G401 (cell line): ENCODE measurements around the gene CHCHD3. TPM values are rescaled to one million over a fixed set of nuclear protein-coding genes. Genes with fewer than 3 reads are reported as not detected.
"Not testable (repeated sequence)": the region's sequence is repeated elsewhere in the genome, so short reads cannot be mapped to it uniquely, and the experiment has no call there.

ENCODE experiments used
- DNase-seq: peaks from one replicate; pipeline ENCODE4 v3.0.0-alpha.2; 2015; ENCODE audit warnings: low spot score
- in situ Hi-C: cut with HindIII; loops from 2 replicates; pipeline ENCODE4 v1.10.0; 2016; ENCODE audit warnings: low sequenced_read_pairs, mixed read lengths
- total RNA-seq: library from RNA; depleted of rRNA; stranded (reverse); fragments of >200 nt; shearing (Covaris generic); gene quantifications from 2 replicates; pipeline ENCODE4 v1.2.3, GENCODE V29; 2014

CHCHD3 gene
- total RNA-seq, 1 experiment from 2014 or later = 220 TPM

DNA sequence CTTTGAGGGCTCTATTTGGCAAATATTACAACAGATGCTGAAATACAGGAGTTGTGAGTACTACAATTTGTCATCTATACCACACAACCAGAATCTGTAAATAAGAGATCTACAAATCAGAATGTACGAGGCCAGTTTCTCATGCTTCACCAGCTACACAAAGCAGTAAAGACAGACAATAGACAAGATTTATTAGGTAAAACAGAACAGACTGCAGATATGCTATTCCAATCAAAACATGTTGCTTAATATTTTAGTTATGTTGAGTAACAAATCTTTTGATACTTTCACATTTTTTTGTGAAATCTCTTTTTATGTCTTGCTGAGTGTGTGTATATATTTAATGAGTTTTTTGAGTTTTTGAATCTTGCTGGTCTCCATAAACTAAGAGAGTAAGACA is 109.1 kb downstream of the CHCHD3 start:
- DNase-seq = no peak
- in situ Hi-C loops = no loop called here

DNA sequence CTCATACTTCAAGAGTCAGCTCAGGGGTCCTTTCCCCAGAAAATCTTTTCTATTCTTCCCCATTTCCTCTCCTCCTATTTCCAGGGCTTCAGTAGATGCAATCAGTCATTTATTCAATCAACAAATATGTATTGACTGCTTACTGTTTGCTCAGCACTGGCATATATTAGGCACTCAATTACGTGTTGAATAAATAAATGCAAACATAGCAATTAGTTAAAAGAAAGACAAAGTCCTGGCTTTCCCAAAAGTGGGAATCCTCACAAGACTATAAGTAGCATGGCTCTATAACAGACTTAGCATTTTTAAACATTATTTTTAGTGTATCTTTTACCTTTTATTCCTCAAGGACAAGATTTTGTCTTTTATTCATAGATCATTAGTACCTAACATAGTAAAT is 111.6 kb downstream of the CHCHD3 start:
- DNase-seq = no peak
- in situ Hi-C loops = no loop called here

DNA sequence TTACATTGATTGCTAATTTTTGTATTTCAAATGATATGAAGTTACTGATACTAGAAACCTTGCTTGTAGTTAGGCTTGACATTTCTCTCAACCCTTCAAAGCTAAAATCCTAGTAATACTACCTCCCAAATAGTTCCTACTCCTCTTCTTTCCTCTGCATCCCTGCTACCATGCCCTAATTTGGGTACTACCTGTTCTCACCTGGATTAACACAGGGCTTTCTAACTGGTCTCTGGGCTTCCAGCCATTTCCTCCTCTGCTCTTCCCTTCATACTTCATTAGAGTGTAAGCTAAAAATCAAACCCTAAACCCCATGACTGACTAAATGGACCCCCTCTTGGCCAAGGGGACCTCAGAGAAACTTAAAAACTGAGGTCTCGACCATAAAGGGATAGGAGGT is 112.4 kb downstream of the CHCHD3 start:
- DNase-seq = no peak
- in situ Hi-C loops = no loop called here

- DNase-seq, in situ Hi-C loops: not testable (repeated sequence)
Measured at GRCh38 chr7:132967470-132967848, 114.4 kb downstream of the CHCHD3 start.

DNA sequence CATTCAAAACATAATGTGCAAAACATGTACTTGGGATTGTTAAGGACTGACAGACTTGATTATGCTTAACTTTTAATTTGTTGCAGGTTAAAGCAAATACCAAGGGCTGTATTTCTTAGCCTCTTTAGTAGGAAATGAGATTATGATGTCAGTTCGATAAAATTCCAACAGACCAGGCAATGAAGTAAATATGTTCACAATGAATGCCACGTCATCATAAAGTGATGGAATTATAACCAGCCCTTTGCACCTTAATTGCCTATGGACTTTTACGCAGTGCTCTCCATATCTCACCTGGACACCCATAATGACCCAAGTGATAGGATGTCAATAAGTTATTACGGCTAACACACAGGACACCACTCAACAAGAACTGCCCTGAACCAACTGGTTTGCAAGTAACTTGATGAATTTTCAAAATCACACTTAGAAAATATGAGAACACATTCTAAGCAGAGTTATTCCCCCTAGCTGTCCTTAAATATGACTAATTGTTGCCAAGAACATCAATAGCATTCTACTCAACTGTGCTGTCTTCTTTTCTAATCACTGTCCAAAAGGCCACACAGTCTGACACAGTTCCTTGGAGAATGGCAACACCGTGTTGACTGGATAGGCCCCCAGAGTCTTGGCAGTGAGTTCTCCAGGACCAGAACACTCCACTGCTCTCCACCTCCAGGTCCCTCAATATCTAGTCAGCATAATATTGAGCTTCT is 115.0 kb downstream of the CHCHD3 start:
- in situ Hi-C loops = no loop called here
- DNase-seq = no peak

DNA sequence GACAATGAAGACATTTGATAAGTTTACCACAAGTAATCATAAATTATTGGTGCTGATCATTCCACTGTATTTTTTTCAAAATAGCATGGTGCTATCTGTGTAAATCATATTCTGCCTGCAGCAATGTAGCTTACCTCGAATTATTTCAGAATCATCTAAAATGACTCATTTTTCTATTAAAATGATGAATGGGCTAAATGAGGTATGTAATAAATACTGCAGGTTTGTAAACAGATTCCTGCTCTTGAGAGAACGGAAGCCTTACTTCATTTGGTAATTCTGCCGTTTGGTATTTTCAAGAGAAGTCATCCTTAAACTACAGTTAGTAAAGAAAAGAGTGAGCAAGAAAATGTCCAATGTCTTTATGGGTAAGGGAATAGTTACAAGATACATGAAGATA is 115.9 kb downstream of the CHCHD3 start:
- no peak for DNase-seq
- in situ Hi-C loops = no loop called here

DNA sequence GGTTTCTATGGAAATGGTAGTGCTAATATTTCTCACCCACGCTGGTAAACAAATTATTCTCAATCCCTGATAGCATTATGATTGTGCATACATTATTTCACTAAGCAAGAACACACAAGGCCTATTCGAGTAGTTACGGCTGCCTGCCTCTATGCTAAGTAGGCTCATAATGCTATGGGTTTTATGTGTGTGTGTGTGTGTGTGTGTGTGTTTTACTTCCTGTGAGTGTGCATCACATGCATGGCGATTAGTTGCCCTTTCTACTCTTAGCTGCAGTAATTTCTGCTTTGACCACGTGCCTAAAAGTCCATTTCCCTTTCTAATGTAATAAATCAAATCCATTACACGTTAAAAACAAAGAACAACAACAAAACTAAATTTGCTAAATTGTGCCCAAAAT is 117.0 kb downstream of the CHCHD3 start:
- in situ Hi-C loops = no loop called here

DNA sequence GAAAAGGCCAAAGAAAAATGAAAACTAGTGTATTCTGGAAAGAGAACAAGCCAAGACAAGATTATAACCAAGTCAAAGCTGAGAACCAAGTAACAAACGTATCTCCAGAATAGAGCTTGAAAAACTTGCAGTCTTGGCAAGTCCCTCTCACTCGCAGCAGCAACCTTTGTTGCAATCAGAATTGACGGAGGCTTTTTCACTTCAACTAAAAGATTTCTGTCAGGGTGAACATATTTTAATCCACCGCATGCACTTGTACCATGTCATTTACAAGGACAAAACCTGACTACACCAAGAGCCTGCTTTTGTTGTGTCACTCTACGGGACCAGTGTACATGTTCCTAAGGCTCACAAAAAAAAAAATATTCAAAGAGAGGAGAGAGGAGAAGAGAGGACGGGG is 122.0 kb downstream of the CHCHD3 start:
- no peak for DNase-seq
- in situ Hi-C loops = no loop called here

More for the DNA sequence above, 117.0 kb downstream of the CHCHD3 start:
- DNase-seq = no peak

GRCh38 chr7:132956556-132956955 is 125.3 kb downstream of the CHCHD3 start:
- in situ Hi-C loops = no loop called here
- DNase-seq = no peak

DNA sequence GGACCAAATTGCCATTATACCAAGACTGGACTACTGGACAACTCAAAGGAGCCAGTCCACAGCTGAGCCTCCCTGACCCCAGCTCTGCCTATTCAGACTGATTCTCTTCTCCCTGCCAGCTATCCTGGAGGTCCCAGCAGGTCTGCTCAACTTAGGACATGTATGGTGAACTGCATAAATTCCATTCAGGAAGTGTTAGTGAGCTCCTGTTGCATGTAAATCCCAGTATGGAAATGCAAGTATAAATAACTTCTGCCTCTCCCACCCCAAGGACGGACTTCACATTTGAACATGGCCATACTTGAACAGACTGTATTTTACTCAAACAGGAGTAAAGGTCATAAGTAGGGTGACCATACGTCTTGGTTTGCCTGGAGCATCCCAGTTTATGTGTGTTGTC is 128.4 kb downstream of the CHCHD3 start:
- in situ Hi-C loops = no loop called here

GRCh38 chr7:132950725-132951124 is 131.2 kb downstream of the CHCHD3 start:
- peak; percentile 32 for DNase-seq
- in situ Hi-C loops = no loop called here

More for the DNA sequence above, 128.4 kb downstream of the CHCHD3 start:
- no peak for DNase-seq

GRCh38 chr7:132947011-132947410 is 134.9 kb downstream of the CHCHD3 start:
- no peak for DNase-seq
- in situ Hi-C loops = no loop called here

- no peak for DNase-seq
- in situ Hi-C loops = no loop called here
Measured at GRCh38 chr7:132944774-132945173, 137.1 kb downstream of the CHCHD3 start.

DNA sequence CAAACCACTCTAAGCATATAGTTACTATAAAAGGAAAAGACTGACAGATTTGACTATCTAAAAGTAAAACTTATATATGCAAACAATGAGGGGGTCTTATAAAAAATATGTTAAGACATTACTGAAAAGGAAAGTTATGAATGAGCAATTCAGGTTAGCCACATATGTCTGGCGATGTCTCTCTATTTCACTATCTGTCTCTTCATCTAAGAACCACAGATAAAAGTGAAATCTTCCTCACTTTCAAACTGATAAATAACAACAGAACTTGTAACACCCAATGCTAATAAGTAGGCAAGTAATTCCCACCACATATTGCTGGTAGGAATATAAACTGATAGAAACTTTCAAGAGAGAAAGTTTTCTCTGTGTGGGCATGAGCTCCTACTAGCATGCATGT is 138.2 kb downstream of the CHCHD3 start:
- in situ Hi-C loops = no loop called here
- no peak for DNase-seq

- peak; percentile 47 for DNase-seq
- in situ Hi-C loops = no loop called here
Measured at GRCh38 chr7:132942701-132943100, 139.2 kb downstream of the CHCHD3 start.

DNA sequence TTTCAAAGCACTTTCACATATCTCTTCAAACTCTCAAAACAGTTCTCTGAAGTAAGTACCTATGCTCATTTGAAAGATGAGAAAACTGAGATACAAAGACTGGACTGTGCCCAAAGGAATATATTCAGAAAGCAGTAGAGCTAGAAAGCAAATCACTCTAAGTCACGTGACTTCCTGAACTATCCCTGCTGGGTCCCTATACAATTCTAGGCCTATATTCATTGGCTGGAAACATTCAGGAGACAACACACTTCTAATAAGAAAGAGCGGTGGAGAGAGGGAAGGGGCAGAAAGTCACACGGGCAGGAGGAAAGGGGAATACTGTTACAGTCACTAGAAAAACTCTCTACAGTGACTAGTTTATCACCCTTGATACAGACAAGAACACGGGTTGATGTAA is 140.0 kb downstream of the CHCHD3 start:
- in situ Hi-C loops = no loop called here

GRCh38 chr7:132941428-132941827 is 140.5 kb downstream of the CHCHD3 start:
- in situ Hi-C loops = no loop called here
- DNase-seq = no peak

More for the DNA sequence above, 140.0 kb downstream of the CHCHD3 start:
- DNase-seq = no peak

DNA sequence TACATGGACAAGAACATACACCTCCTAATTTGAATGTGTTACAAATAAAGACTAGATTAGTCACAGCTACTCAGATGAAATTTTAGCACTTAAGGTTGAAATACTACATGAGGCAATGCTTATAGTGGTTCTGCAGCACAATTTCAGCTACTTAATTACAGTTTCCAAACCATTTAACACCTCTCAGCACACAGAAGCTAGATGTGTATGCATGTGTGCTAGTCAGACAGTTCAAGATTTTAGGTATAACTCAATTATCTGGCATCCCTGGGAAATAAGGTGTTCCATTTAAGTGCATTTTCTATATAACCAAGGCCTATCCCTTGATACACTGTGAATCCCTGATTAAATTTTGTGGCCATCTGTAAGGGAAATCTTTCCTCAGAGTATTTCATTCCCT is 141.8 kb downstream of the CHCHD3 start:
- in situ Hi-C loops = no loop called here
- DNase-seq = no peak

DNA sequence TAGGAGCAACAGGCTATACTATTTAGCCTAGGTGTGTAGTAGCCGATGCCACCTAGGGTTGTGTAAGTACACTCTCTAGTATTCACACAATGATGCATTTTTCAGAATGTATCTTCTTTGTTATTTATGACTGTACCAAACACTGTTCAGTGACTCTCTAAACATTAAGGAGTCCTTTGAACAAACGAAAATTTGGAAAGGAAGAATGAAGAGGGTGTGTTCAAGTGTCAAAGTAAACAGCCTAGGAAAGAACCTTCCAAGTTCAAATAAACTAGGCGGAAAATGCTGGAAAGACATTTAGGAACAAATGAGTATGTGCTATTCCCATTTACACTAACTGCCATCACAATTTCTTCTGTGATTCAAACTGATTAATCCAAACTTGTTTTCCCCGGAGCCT is 142.4 kb downstream of the CHCHD3 start:
- in situ Hi-C loops = no loop called here
- DNase-seq = no peak

DNA sequence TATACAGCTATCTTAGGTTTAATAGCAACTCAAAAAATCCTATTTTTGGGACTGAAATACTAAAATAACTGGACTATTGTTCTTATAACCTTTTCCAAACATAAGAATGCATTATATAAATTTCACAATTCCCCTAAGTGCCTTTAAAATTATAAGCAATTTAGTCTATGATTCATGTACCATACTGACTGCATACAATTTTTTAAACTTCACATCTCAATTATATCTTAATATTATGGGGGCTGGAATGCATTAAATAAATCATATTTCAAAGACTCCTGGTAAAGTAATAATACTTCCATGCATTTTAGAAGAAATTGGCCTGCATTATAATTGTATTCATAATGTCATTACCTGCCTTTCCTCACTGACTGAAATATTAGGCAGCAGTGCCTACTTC is 144.6 kb downstream of the CHCHD3 start:
- in situ Hi-C loops = no loop called here
- no peak for DNase-seq

GRCh38 chr7:132935608-132936007 is 146.3 kb downstream of the CHCHD3 start:
- DNase-seq = no peak
- in situ Hi-C loops = no loop called here
